Mucosa of rectum (tissue), 2 donors: ENCODE data around the gene ZNF503.

ENCODE experiments used
- H3K27ac ChIP-seq, 2 donors: one replicate each; pipeline ENCODE4 v1.7.0; 2013; ENCODE audit warnings: inconsistent platforms in 2 of 2, low read depth in 2 of 2, low read length in 2 of 2
- H3K27me3 ChIP-seq, 2 donors: one replicate each; pipeline ENCODE4 v1.7.0; 2013; ENCODE audit warnings: low read length in 2 of 2; ENCODE audit not compliant: control insufficient read depth in 2 of 2, insufficient read depth in 2 of 2
- H3K36me3 ChIP-seq, 2 donors: one replicate each; pipeline ENCODE4 v1.7.0; 2013; ENCODE audit warnings: low read length in 2 of 2; ENCODE audit not compliant: control insufficient read depth in 2 of 2, insufficient read depth in 2 of 2
- H3K4me1 ChIP-seq, 2 donors: one replicate each; pipeline ENCODE4 v1.7.0; 2013; ENCODE audit warnings: low read length in 2 of 2, mild to moderate bottlenecking in 1 of 2; ENCODE audit not compliant: control insufficient read depth in 2 of 2, insufficient read depth in 2 of 2
- H3K4me3 ChIP-seq, 2 donors: one replicate each; pipeline ENCODE4 v1.7.0; 2013; ENCODE audit warnings: low read length in 2 of 2
- H3K9ac ChIP-seq, 2 donors: one replicate each; pipeline ENCODE4 v1.7.0; 2013; ENCODE audit warnings: low read length in 2 of 2, low read depth in 1 of 2, mild to moderate bottlenecking in 1 of 2
- H3K9me3 ChIP-seq, 2 donors: one replicate each; pipeline ENCODE4 v1.7.0; 2013; ENCODE audit warnings: low read length in 2 of 2; ENCODE audit not compliant: control insufficient read depth in 2 of 2
- donor health status: healthy.
- donor health status: Normal muscosa, but diverticular disease.

Gene ZNF503

DNA sequence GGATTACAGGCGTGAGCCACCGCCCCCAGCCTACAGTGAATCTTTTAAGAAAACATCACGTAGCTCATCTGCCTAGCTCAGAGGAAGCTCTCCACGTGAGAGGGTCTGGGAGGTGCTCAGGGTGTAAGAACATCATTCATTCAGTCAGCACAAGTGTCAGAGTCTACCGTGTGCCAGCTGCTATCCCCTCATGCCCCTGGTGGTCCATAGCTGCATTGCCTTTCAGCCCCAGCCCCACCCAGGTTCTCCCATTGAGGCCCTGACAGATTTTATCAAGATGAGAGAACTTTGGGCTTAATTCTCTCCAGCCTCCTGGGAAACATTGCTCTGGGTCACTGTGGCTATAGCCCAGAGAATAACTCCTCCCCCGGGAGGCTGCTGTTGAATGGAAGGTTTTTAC is 45.1 kb downstream of the ZNF503 start:
- peaks cover 13 to 20% of the 10 kb centered on the region in 2 donors for H3K4me1 ChIP-seq
- H3K9ac ChIP-seq, result no peak overlapping the region
- no peak overlapping the region for H3K4me3 ChIP-seq
- H3K36me3 ChIP-seq, result no peaks in the 10 kb centered on the region
- no peak overlapping the region for H3K27ac ChIP-seq
- H3K9me3 ChIP-seq, result peaks cover 2 to 3% of the 10 kb centered on the region in 2 donors
- H3K27me3 ChIP-seq, result no peaks in the 10 kb centered on the region

DNA sequence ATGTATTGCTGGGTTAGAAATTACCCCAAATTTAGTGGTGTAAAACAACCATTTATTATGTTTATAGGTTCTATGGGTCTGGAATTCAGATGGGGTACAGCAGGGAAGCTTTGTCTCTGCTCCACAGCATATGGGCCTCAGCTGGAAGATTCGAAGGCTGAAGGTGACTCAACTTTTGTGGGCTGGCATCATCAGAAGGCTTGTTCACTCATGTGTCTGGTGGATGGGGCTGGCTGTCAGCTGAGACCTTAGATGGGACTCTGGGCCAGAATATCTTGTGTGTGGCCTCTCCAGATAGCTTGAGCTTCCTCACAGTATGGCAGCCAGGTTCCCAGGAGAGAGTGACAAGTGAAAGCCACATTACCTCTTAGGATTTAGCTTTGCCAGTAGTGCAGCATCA is 45.9 kb downstream of the ZNF503 start:
- no peaks in the 10 kb centered on the region for H3K36me3 ChIP-seq
- no peak overlapping the region for H3K27ac ChIP-seq
- H3K9ac ChIP-seq, result no peak overlapping the region
- H3K9me3 ChIP-seq, result peaks cover 2 to 3% of the 10 kb centered on the region in 2 donors
- H3K4me1 ChIP-seq, result peaks cover 13 to 20% of the 10 kb centered on the region in 2 donors
- H3K4me3 ChIP-seq, result no peak overlapping the region
- H3K27me3 ChIP-seq, result no peaks in the 10 kb centered on the region

DNA sequence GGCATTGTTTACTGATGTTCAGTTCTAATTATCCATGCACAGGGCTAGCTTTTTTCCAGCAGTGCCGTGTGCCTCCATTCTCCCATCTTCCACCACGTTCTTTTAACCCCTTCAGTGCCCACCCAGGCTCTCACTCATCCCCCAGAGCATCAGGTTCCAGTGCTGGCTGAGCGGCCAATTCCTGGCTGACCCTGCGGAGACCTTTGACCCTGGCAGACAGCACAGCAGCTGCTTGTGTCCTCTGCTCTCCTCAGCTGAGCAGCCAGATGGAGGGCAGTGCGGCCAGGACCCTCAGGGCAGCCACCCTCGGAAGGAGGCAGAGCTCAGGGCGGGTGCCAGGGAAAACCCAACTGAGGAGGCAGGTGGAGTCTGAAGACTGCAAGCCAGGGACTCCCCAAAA is 48.4 kb downstream of the ZNF503 start:
- no peaks in the 10 kb centered on the region for H3K36me3 ChIP-seq
- no peaks in the 10 kb centered on the region for H3K27me3 ChIP-seq
- H3K4me3 ChIP-seq, result no peak overlapping the region
- no peak overlapping the region for H3K27ac ChIP-seq
- H3K9me3 ChIP-seq, result peaks cover 2 to 3% of the 10 kb centered on the region in 2 donors
- H3K4me1 ChIP-seq, result peaks cover 6 to 8% of the 10 kb centered on the region in 2 donors
- no peak overlapping the region for H3K9ac ChIP-seq

DNA sequence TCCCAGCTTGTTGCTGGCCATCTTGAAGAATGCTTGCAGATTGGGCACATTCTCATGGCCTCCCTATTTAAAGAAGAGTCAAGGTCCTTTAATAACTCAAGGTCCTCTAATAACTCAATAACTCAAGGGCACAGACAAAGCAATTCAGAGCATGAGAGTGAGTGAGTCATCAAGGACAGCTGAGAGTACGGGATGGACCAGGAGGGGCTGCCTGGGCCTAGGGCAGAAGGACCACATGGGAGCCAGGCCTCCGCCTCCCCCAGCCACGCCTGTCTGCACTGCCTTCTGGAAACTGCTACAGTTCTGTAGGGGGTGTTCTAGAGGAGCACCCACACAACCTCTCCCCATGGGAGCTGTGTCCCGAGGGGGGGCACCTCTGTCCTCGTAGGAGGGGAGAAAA is 48.9 kb downstream of the ZNF503 start:
- Histone ChIP-seq H3K9me3 (peaks cover 2 to 3% of the 10 kb centered on the region in 2 donors), H3K4me1 (peaks cover 2 to 4% of the 10 kb centered on the region in 2 donors), H3K27me3 (no peaks in the 10 kb centered on the region), H3K27ac (no peak overlapping the region), H3K9ac (no peak overlapping the region), H3K36me3 (no peaks in the 10 kb centered on the region), H3K4me3 (no peak overlapping the region)

DNA sequence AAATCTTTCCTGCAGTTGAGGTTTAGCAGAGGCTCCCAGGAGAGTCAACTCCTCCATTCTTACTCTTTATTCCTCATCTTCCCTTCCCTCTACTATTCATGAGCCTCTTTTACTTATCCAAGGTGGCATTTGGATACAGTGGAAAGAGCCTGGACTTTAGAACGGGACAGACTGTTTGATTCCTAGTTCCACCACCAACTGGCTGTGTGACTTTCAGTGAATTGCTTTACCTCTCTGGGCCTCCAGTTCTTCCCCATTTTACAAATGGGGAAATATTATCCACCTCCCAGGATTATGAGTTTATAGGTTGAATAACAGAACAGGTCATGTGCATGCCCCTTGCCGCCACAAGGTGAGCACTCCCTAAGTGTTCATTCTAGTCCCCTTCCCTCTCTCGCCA is 49.9 kb downstream of the ZNF503 start:
- H3K27me3 ChIP-seq, result no peaks in the 10 kb centered on the region
- H3K9me3 ChIP-seq, result peaks cover 2 to 3% of the 10 kb centered on the region in 2 donors
- H3K9ac ChIP-seq, result no peak overlapping the region

DNA sequence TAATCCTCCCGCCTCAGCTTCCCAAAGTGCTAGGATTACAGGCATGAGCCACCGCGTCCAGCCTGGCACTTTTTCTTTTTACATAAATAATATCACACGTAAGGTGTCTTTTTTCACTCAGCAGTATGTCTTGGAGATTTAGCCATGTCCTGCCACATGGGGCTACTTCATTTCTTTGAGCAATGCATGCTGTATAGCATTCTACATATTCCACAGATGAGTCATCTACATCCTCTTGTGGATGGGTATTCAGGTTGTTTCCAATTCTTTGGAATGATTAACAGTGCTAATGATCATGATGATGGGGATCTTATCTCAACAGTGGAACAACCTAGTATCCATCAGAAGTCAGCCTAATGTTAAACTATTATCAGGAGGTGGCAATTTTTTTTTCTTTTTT is 50.8 kb downstream of the ZNF503 start:
- Histone ChIP-seq H3K36me3 (no peaks in the 10 kb centered on the region), H3K4me3 (no peak overlapping the region), H3K4me1 (no peaks in the 10 kb centered on the region), H3K27ac (no peak overlapping the region), H3K9ac (no peak overlapping the region), H3K9me3 (peaks cover 2 to 3% of the 10 kb centered on the region in 2 donors), H3K27me3 (no peaks in the 10 kb centered on the region)

More for the DNA sequence above, 49.9 kb downstream of the ZNF503 start:
- Histone ChIP-seq H3K4me1 (no peaks in the 10 kb centered on the region), H3K4me3 (no peak overlapping the region), H3K36me3 (no peaks in the 10 kb centered on the region), H3K27ac (no peak overlapping the region)
